Neural cell (in vitro differentiated cells): ENCODE results near the gene NUP50.

Experiments
- POLR2AphosphoS5 ChIP-seq: IDR thresholded peaks from 2 replicates; pipeline ENCODE4 v1.6.1; 2012
- RAD21 ChIP-seq: fragments of 450-650 bp; conservative IDR thresholded peaks from 2 replicates; pipeline ENCODE4 v1.6.1; 2014; ENCODE audit warnings: antibody characterized with exemption, mild to moderate bottlenecking, moderate library complexity
- TF ChIP-seq, protein P1 (sequence below): fragments of 450-650 bp; IDR thresholded peaks from 2 replicates; pipeline ENCODE4 v1.5.1; 2014; ENCODE audit warnings: antibody characterized with exemption, mild to moderate bottlenecking, moderate library complexity; ENCODE audit not compliant: poor library complexity, severe bottlenecking

DNA sequence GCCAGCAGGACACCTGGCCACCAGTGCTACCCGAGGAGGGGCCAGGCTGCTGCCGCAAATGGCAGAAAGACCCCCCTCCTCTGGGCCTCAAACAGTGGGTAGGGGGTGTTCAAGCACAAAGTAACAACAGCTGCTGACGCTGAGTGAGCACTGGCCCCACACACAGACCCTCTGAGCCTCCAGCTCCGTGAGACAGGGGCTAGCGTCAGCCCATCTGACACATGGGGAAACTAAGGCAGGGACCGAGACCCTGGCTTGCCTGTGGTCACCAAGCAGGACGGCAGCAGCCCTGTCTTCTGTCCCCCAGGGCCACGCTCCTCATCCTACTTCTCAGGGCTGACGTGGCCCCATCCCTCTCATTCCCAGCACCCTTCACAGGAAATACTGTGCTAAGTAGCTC is 36.5 kb downstream of the NUP50 start:
- TF ChIP-seq, protein P1, sequence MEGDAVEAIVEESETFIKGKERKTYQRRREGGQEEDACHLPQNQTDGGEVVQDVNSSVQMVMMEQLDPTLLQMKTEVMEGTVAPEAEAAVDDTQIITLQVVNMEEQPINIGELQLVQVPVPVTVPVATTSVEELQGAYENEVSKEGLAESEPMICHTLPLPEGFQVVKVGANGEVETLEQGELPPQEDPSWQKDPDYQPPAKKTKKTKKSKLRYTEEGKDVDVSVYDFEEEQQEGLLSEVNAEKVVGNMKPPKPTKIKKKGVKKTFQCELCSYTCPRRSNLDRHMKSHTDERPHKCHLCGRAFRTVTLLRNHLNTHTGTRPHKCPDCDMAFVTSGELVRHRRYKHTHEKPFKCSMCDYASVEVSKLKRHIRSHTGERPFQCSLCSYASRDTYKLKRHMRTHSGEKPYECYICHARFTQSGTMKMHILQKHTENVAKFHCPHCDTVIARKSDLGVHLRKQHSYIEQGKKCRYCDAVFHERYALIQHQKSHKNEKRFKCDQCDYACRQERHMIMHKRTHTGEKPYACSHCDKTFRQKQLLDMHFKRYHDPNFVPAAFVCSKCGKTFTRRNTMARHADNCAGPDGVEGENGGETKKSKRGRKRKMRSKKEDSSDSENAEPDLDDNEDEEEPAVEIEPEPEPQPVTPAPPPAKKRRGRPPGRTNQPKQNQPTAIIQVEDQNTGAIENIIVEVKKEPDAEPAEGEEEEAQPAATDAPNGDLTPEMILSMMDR: no peak
- TF ChIP-seq RAD21 (no peak), POLR2AphosphoS5 (no peak)
